ENCODE results near the gene LRCOL1.

DNA sequence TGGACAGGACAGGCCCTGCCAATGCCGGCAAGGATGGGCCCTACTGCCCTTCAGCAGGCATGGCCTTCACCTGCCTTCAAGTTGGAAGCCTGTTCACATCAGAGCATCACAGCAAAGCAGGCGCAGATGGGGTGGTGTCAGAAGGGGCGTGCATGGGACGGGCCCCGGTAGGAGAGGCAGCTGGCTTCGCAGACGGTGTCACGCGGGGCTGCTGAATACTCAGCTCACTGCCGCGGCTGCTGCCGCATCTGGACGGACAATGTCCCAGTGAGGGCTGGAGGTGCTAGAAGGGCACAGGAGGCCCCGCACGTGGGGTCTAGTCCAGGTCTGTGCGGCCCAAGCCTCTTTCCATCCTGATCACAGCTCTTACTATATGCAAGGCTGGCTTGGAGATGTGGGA, 42.1 kb downstream of the LRCOL1 start:
- TF ChIP-seq, protein P1, sequence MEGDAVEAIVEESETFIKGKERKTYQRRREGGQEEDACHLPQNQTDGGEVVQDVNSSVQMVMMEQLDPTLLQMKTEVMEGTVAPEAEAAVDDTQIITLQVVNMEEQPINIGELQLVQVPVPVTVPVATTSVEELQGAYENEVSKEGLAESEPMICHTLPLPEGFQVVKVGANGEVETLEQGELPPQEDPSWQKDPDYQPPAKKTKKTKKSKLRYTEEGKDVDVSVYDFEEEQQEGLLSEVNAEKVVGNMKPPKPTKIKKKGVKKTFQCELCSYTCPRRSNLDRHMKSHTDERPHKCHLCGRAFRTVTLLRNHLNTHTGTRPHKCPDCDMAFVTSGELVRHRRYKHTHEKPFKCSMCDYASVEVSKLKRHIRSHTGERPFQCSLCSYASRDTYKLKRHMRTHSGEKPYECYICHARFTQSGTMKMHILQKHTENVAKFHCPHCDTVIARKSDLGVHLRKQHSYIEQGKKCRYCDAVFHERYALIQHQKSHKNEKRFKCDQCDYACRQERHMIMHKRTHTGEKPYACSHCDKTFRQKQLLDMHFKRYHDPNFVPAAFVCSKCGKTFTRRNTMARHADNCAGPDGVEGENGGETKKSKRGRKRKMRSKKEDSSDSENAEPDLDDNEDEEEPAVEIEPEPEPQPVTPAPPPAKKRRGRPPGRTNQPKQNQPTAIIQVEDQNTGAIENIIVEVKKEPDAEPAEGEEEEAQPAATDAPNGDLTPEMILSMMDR (IDR thresholded peaks at IDR 0.05), result no peak
- no peak for TF ChIP-seq POLR2A (IDR thresholded peaks at IDR 0.05)
- TF ChIP-seq EP300 (IDR thresholded peaks at IDR 0.05), result no peak
